GM12878 (cell line): ENCODE measurements around the gene NINJ1. TPM values are rescaled to one million over a fixed set of nuclear protein-coding genes. Genes with fewer than 3 reads are reported as not detected.

ENCODE experiments used
- ATAC-seq: fragments of 200-7000 bp; cut with Tn5 transposase; 3 replicates; pipeline ENCODE4 v1.9.1; 2020; ENCODE audit warnings: mild to moderate bottlenecking, moderate library complexity
- BruUV-seq: library from RNA; stranded (reverse); fragments of 400-500 nt; replicated peaks from 2 replicates; lab custom pipeline; 2021; lab: Mats Ljungman, UMichigan
- CTCF ChIA-PET: fragments of 300-600 bp; sonication (Branson Sonifier 250); formaldehyde crosslinking; extraction: SDS; loops from one replicate; lab custom pipeline; 2021; ENCODE audit warnings: inconsistent platforms; lab: Yijun Ruan, JAX
- POLR2A ChIA-PET: fragments of 350-600 bp; formaldehyde crosslinking; extraction: SDS; loops from one replicate; lab custom pipeline; 2021; ENCODE audit warnings: inconsistent platforms; lab: Charles Lee
- RAD21 ChIA-PET: fragments of 300-600 bp; sonication (Branson Sonifier 250); formaldehyde crosslinking; loops from one replicate; lab custom pipeline; 2023; ENCODE audit warnings: antibody characterized with exemption; ENCODE audit not compliant: unreplicated experiment; lab: Charles Lee
- SMC1A ChIA-PET: fragments of 300-600 bp; sonication (Branson Sonifier 250); formaldehyde crosslinking; loops from one replicate; lab custom pipeline; 2023; ENCODE audit not compliant: unreplicated experiment, uncharacterized antibody; lab: Charles Lee
- DNase-seq: peaks from one replicate; pipeline ENCODE4 v3.0.0-alpha.2; 2011; ENCODE audit warnings: low read depth, low spot score
- FAIRE-seq: peaks from 3 replicates; lab custom pipeline; 2011; peaks lifted over from hg19 to GRCh38; lab: Jason Lieb, UNC
- H2AFZ ChIP-seq: 2 replicates; pipeline ENCODE4 v1.6.0; 2011; ENCODE audit warnings: low read depth, low read length, control low read depth; ENCODE audit not compliant: control insufficient read depth
- H3K27ac ChIP-seq: 2 replicates; pipeline ENCODE4 v1.5.1; 2011; ENCODE audit warnings: control low read depth; ENCODE audit not compliant: control insufficient read depth, insufficient read depth
- H3K27me3 ChIP-seq, 2 experiments: replicated peaks in 1 of 2; 2 replicates each; pipeline versions ENCODE4 v1.6.0 to v1.6.1; 2011; ENCODE audit warnings: low read length in 1 of 2; ENCODE audit not compliant: control insufficient read depth in 2 of 2, insufficient read depth in 2 of 2
- H3K36me3 ChIP-seq, 2 experiments: 2 replicates each; pipeline ENCODE4 v1.5.1; 2011; ENCODE audit warnings: low read length in 1 of 2; ENCODE audit not compliant: control insufficient read depth in 2 of 2, insufficient read depth in 2 of 2
- H3K4me1 ChIP-seq: 2 replicates; pipeline ENCODE4 v1.6.1; 2011; ENCODE audit warnings: mild to moderate bottlenecking, low read length, moderate library complexity, mixed read lengths; ENCODE audit not compliant: control insufficient read depth, insufficient read depth
- H3K4me2 ChIP-seq: 2 replicates; pipeline ENCODE4 v1.6.0; 2011; ENCODE audit warnings: control low read depth; ENCODE audit not compliant: control insufficient read depth, insufficient read depth
- H3K4me3 ChIP-seq: fragments of 200-600 bp; sonication (generic); 2 replicates; pipeline ENCODE4 v1.5.1; 2016
- H3K79me2 ChIP-seq: 2 replicates; pipeline ENCODE4 v1.6.0; 2011; ENCODE audit warnings: low read length; ENCODE audit not compliant: control insufficient read depth, insufficient read depth
- H3K9ac ChIP-seq: 2 replicates; pipeline ENCODE4 v1.8.0; 2011; ENCODE audit warnings: low read length, control low read depth, mixed read lengths; ENCODE audit not compliant: control insufficient read depth, insufficient read depth
- H3K9me3 ChIP-seq: replicated peaks from 3 replicates; pipeline ENCODE4 v1.5.1; 2011; ENCODE audit warnings: mild to moderate bottlenecking, low read length; ENCODE audit not compliant: control insufficient read depth, insufficient read depth
- H4K20me1 ChIP-seq: 2 replicates; pipeline ENCODE4 v1.6.0; 2011; ENCODE audit not compliant: control insufficient read depth, insufficient read depth
- CHD2 ChIP-seq: IDR thresholded peaks from 2 replicates; pipeline ENCODE4 v1.6.1; 2011; ENCODE audit warnings: low read depth, low read length, improper control_type of control experiment, borderline replicate concordance
- IKZF2 ChIP-seq, 2 experiments: fragments of 450-650 bp; IDR thresholded peaks; 2 replicates each; pipeline ENCODE4 v1.6.1; 2017; ENCODE audit warnings: mild to moderate bottlenecking in 2 of 2, moderate library complexity in 2 of 2
- NBN ChIP-seq: fragments of 450-650 bp; IDR thresholded peaks from 2 replicates; pipeline ENCODE4 v1.6.1; 2016
- SUPT20H ChIP-seq: IDR thresholded peaks from 2 replicates; pipeline ENCODE4 v1.6.1; 2011; ENCODE audit warnings: low read depth, mild to moderate bottlenecking, low read length, moderate library complexity, borderline replicate concordance; ENCODE audit not compliant: control insufficient read depth
- WGBS: methylation state at CpG from one replicate; pipeline ENCODE4 v1.1.6; 2016; ENCODE audit warnings: low lambda C conversion rate; ENCODE audit not compliant: insufficient replicate concordance, insufficient coverage; ENCODE audit errors: missing lambda C conversion rate; 5-methylcytosine and 5-hydroxymethylcytosine counted together
- in situ Hi-C: fragments of 300-500 bp; cut with MboI; formaldehyde crosslinking; loops from 9 replicates; pipeline ENCODE4 v1.14.3; 2018; ENCODE audit warnings: mixed read lengths
- intact Hi-C: fragments of 100-400 bp; cut with micrococcal nuclease; formaldehyde crosslinking; loops from one replicate; pipeline ENCODE4 v1.14.2; 2022; ENCODE audit not compliant: unreplicated experiment
- polyA plus RNA-seq, 11 experiments: library from polyadenylated mRNA; depleted of rRNA in 4 of 11; unstranded in 6 of 11; stranded (reverse) in 5 of 11; fragments of >200 nt; fragmentation: Nextera tagmentation in 4 of 11; fragmentation: Illumina TruSeq in 1 of 11; extraction: Ambion mirVana in 4 of 11; extraction: Trizol in 1 of 11; gene quantifications; 1 replicate in 1 of 11; 2 replicates in 10 of 11; pipeline versions ENCODE4 v1.2.1 to v1.2.3, GENCODE V29; 2011 to 2016; ENCODE audit warnings: inconsistent platforms in 2 of 11, missing spikeins in 2 of 11, low read depth in 1 of 11
- total RNA-seq, 4 experiments: library from RNA; depleted of rRNA in 3 of 4; stranded (reverse); fragments of >200 nt in 3 of 4; fragmentation: Illumina TruSeq in 1 of 4; extraction: Trizol in 1 of 4; gene quantifications; 2 replicates each; pipeline versions ENCODE4 v1.2.1 to v1.2.3, GENCODE V29; 2013 to 2021
- TF ChIP-seq, protein P1 (sequence below): IDR thresholded peaks from 2 replicates; pipeline ENCODE4 v1.6.1; 2012; ENCODE audit warnings: mild to moderate bottlenecking, low read depth, low read length
- TF ChIP-seq, protein P2 (sequence below): fragments of 450-650 bp; IDR thresholded peaks from 2 replicates; pipeline ENCODE4 v1.6.1; 2017; ENCODE audit warnings: mild to moderate bottlenecking, moderate library complexity
- TF ChIP-seq, protein P3 (sequence below): IDR thresholded peaks from 2 replicates; pipeline ENCODE4 v1.6.1; 2011; ENCODE audit warnings: borderline replicate concordance, low read depth, mild to moderate bottlenecking, moderate library complexity, low read length; ENCODE audit not compliant: insufficient read depth, poor library complexity, severe bottlenecking
- TF ChIP-seq, protein P4 (sequence below): fragments of 150-350 bp; IDR thresholded peaks from 2 replicates; pipeline ENCODE4 v1.6.1; 2014; ENCODE audit warnings: mild to moderate bottlenecking, low read depth, low read length

The NINJ1 gene
- total and polyA plus RNA-seq, 10 of the 15 experiments (the other 5 are each of a cell fraction or from before 2014, with no cell fraction given), result 0.64 to 33.5 (median 17.1) TPM

DNA sequence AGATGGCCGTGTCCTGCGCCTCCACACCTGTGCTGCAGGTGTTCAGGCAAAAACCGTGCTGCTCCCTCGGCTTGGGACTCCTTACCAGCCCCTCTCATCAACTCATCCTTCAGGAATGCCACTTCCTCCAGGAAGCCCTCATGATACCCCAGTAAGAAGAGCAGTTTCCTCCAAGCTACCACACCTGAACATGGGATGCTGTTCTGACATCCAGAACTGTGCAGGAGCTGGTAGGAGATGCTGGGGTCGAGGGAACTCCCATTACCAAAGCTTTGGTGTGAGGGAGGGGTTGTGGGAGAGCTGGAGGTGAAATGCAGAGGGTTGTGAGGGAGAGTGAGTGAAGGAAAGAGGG lies 19.1 kb downstream of the NINJ1 start:
- no TSS peak for BruUV-seq
- ChIA-PET POLR2A (interaction anchor here (0.6 kb wide), 1 partner anchor 12 kb away, joined by 6 read pairs; no protein-coding TSS in a partner anchor), SMC1A (no interaction called here), RAD21 (no interaction called here), CTCF (interaction anchor here (0.6 to 0.7 kb wide), 2 partner anchors 10 to 340 kb away, joined by 3 read pairs; no protein-coding TSS in a partner anchor)
- H3K4me3 ChIP-seq, result no peak overlapping the region
- intact Hi-C loops, result no loop called here
- H3K27ac ChIP-seq, result no peak overlapping the region
- 55% methylated on average over 5 of the region's 5 CpGs for WGBS
- no peak for FAIRE-seq
- peaks cover 0 to 6% of the 10 kb centered on the region in 2 experiments; a peak in 2 of 4 replicates for H3K36me3 ChIP-seq
- no peaks in the 10 kb centered on the region for H3K9me3 ChIP-seq
- no peak for DNase-seq
- no peaks in the 10 kb centered on the region for H3K27me3 ChIP-seq
- no peak for ATAC-seq
- no peak overlapping the region for H3K9ac ChIP-seq
- H4K20me1 ChIP-seq, result no peaks in the 10 kb centered on the region
- peaks cover 7% of the 10 kb centered on the region for H3K4me1 ChIP-seq
- H2AFZ ChIP-seq, result no peak overlapping the region
- H3K4me2 ChIP-seq, result no peak overlapping the region
- H3K79me2 ChIP-seq, result no peaks in the 10 kb centered on the region
- in situ Hi-C loops, result no loop called here
- TF ChIP-seq, protein P1, sequence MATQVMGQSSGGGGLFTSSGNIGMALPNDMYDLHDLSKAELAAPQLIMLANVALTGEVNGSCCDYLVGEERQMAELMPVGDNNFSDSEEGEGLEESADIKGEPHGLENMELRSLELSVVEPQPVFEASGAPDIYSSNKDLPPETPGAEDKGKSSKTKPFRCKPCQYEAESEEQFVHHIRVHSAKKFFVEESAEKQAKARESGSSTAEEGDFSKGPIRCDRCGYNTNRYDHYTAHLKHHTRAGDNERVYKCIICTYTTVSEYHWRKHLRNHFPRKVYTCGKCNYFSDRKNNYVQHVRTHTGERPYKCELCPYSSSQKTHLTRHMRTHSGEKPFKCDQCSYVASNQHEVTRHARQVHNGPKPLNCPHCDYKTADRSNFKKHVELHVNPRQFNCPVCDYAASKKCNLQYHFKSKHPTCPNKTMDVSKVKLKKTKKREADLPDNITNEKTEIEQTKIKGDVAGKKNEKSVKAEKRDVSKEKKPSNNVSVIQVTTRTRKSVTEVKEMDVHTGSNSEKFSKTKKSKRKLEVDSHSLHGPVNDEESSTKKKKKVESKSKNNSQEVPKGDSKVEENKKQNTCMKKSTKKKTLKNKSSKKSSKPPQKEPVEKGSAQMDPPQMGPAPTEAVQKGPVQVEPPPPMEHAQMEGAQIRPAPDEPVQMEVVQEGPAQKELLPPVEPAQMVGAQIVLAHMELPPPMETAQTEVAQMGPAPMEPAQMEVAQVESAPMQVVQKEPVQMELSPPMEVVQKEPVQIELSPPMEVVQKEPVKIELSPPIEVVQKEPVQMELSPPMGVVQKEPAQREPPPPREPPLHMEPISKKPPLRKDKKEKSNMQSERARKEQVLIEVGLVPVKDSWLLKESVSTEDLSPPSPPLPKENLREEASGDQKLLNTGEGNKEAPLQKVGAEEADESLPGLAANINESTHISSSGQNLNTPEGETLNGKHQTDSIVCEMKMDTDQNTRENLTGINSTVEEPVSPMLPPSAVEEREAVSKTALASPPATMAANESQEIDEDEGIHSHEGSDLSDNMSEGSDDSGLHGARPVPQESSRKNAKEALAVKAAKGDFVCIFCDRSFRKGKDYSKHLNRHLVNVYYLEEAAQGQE, result no peak
- no peak for TF ChIP-seq SUPT20H
- TF ChIP-seq, protein P2, sequence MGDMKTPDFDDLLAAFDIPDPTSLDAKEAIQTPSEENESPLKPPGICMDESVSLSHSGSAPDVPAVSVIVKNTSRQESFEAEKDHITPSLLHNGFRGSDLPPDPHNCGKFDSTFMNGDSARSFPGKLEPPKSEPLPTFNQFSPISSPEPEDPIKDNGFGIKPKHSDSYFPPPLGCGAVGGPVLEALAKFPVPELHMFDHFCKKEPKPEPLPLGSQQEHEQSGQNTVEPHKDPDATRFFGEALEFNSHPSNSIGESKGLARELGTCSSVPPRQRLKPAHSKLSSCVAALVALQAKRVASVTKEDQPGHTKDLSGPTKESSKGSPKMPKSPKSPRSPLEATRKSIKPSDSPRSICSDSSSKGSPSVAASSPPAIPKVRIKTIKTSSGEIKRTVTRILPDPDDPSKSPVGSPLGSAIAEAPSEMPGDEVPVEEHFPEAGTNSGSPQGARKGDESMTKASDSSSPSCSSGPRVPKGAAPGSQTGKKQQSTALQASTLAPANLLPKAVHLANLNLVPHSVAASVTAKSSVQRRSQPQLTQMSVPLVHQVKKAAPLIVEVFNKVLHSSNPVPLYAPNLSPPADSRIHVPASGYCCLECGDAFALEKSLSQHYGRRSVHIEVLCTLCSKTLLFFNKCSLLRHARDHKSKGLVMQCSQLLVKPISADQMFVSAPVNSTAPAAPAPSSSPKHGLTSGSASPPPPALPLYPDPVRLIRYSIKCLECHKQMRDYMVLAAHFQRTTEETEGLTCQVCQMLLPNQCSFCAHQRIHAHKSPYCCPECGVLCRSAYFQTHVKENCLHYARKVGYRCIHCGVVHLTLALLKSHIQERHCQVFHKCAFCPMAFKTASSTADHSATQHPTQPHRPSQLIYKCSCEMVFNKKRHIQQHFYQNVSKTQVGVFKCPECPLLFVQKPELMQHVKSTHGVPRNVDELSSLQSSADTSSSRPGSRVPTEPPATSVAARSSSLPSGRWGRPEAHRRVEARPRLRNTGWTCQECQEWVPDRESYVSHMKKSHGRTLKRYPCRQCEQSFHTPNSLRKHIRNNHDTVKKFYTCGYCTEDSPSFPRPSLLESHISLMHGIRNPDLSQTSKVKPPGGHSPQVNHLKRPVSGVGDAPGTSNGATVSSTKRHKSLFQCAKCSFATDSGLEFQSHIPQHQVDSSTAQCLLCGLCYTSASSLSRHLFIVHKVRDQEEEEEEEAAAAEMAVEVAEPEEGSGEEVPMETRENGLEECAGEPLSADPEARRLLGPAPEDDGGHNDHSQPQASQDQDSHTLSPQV, result no peak
- TF ChIP-seq IKZF2 (IDR thresholded peaks at IDR 0.05), result no peak
- TF ChIP-seq NBN, result no peak
- TF ChIP-seq, protein P3, sequence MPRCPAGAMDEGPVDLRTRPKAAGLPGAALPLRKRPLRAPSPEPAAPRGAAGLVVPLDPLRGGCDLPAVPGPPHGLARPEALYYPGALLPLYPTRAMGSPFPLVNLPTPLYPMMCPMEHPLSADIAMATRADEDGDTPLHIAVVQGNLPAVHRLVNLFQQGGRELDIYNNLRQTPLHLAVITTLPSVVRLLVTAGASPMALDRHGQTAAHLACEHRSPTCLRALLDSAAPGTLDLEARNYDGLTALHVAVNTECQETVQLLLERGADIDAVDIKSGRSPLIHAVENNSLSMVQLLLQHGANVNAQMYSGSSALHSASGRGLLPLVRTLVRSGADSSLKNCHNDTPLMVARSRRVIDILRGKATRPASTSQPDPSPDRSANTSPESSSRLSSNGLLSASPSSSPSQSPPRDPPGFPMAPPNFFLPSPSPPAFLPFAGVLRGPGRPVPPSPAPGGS, result no peak
- no peak for TF ChIP-seq CHD2
- TF ChIP-seq, protein P4, sequence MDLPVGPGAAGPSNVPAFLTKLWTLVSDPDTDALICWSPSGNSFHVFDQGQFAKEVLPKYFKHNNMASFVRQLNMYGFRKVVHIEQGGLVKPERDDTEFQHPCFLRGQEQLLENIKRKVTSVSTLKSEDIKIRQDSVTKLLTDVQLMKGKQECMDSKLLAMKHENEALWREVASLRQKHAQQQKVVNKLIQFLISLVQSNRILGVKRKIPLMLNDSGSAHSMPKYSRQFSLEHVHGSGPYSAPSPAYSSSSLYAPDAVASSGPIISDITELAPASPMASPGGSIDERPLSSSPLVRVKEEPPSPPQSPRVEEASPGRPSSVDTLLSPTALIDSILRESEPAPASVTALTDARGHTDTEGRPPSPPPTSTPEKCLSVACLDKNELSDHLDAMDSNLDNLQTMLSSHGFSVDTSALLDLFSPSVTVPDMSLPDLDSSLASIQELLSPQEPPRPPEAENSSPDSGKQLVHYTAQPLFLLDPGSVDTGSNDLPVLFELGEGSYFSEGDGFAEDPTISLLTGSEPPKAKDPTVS, result no peak
